Amygdala (tissue), 56 donors: ENCODE data around the gene LILRB1.
"Not testable (repeated sequence)": the region's sequence is repeated elsewhere in the genome, so short reads cannot be mapped to it uniquely, and the experiment has no call there.

Experiments
- DNase-seq, 56 donors: peaks; one replicate each; lab custom pipeline; 2025; lab: John Stamatoyannopoulos, UW

The LILRB1 gene

GRCh38 chr19:54624234-54624633, 6.0 kb upstream of the LILRB1 start:
- not testable (repeated sequence) for DNase-seq

- not testable (repeated sequence) for DNase-seq
Observed at GRCh38 chr19:54624934-54625730, 5.2 kb upstream of the LILRB1 start.

- no peak for DNase-seq
Observed at GRCh38 chr19:54626757-54627156, 3.5 kb upstream of the LILRB1 start.

GRCh38 chr19:54627912-54628311, 2.4 kb upstream of the LILRB1 start:
- DNase-seq = not testable (repeated sequence)

DNA sequence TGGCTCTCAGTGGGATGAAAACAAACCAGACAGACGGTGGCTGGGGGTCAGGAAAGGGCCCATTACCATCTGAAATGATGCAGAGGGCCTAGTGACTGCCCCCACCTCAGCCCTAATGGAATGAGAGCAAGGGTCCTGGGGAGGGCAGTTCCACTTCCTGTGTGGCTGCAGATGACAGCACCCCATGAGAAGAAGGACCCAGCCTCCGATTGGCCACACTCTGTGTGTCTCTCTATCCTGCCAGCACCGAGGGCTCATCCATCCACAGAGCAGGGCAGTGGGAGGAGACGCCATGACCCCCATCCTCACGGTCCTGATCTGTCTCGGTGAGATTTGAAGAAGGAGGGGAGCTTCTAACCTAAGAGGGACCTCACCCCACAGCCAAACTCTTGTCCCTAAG, 498 bp downstream of the LILRB1 start:
- no peak for DNase-seq

GRCh38 chr19:54631489-54632337, 1.4 kb downstream of the LILRB1 start:
- not testable (repeated sequence) for DNase-seq

GRCh38 chr19:54632517-54632916, 2.2 kb downstream of the LILRB1 start:
- not testable (repeated sequence) for DNase-seq

- no peak for DNase-seq
Observed at GRCh38 chr19:54633401-54633800, 3.1 kb downstream of the LILRB1 start.

DNA sequence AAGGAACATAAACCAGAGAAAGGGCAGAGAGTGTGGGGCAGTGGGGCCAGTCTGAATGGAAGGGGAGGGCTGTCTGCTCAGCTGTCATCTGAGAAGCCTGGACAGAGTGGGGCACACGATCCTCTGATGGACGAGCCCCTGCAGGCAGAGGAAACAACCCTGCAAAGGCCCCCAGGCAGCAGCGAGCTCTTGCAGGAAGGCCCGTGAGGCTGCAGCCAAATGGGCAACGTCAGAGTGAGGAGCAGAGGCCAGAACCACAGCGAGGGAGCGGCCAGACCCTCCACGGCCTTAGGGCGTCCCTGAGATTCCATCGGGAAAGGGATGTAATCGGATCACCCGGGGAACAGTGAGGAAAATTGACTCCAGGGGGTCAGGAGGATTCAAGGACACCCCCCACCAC, 5.8 kb downstream of the LILRB1 start:
- DNase-seq = not testable (repeated sequence)

DNA sequence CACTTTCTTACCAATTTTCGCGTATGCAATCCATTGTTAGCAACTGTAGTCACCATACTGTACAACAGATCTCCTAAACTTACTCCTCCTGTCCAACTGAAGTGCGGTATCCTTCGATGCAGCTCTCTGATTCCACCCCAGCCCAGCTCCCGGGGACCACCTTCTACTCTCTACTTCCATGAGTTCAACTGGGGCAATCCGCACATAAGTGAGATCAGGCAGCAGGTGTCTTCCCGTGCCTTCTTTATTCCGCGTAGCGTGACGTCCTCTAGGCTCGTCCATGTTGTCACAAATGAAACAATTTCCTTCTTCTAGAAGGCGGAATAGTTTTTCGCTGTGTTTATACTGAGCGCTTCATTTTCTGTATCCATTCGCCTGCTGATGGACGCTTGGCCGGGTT, 8.4 kb downstream of the LILRB1 start:
- DNase-seq = no peak

GRCh38 chr19:54642953-54643352, 12.7 kb downstream of the LILRB1 start:
- DNase-seq = not testable (repeated sequence)

DNA sequence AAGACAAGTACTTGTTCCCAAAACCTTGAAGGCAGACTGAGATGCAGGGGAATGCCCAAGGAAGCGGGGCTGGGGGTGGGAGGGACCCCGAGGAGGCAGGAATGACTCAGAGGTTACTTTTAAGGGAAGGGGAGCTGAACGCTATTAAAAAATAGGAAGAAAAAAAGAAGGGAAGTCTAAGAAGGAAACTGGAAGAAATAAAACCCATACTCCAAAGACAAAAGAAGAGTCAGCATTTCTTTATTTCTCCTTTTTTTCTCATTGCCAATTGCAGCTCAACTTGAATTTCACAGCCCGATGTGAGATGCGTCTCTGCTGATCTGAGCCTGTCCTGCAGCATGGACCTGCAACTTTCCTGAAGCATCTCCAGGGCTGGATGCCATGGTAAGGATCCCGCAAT, 13.3 kb downstream of the LILRB1 start:
- DNase-seq = not testable (repeated sequence)

DNA sequence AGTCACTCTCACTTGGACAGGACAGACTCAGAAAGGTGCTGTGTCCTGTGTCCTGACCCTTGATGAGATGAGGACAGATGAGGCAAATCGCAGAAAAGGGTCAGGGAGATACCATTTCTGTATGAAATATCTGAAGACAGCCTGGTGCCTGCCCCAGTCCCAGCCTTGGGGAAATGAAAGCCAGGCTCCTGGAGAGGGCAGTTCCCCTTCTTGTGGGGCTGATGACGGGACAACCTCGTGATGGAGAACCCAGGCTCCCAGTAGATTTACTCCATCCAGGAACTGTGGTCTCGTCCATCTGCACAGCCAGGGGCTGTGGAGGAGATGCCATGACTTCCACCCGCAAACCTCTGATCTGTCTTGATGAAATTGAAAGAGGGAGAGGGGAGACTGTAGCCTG, 13.8 kb downstream of the LILRB1 start:
- DNase-seq = peak in 12 of 56 donors; percentile 3 to 55 (median 12)

DNA sequence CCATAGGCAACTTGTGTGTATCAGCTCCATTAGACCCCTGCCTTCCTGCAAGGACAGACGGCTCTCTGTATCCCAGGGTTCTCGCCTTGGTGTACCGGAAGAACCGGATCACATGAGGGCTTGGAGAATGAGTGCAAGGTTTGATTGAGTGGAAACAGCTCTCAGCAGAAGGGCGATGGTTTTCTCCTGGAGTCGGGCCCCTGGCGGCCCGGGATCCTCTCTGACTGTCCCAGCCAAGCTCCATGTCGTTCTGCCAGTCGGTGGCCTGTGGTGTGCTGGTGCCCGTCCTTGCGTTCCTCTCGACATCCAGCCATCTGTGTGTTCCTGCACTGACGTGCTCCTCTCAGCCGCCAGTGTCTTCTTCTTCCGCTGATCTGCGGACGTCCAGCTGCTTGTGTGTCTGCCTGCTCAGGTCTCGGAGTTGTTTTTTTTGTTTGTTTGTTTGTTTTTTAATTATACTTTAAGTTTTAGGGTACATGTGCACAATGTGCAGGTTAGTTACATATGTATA, 16.1 kb downstream of the LILRB1 start:
- no peak for DNase-seq

DNA sequence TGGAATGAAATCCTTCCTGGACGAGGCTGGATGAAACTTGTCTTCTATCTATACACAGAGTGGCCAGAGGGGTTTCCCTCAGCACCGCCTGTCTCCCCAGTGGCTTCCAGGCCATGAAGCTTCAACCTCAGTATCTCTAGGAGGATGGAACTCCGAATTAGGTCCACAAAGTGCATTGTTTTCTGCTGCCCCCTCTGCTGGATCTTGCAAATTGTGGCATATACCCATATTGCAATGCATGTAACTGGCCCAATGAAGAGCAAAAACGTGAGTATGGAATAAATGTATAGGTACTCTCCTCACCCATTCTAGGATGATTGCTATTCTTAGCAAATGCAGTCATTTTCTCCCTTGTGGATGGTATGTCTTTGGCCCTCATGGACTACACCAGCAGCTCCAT, 17.8 kb downstream of the LILRB1 start:
- DNase-seq = no peak

- DNase-seq = no peak
Observed at GRCh38 chr19:54650108-54650655, 19.9 kb downstream of the LILRB1 start.

GRCh38 chr19:54653181-54653809, 23.0 kb downstream of the LILRB1 start:
- DNase-seq = no peak

DNA sequence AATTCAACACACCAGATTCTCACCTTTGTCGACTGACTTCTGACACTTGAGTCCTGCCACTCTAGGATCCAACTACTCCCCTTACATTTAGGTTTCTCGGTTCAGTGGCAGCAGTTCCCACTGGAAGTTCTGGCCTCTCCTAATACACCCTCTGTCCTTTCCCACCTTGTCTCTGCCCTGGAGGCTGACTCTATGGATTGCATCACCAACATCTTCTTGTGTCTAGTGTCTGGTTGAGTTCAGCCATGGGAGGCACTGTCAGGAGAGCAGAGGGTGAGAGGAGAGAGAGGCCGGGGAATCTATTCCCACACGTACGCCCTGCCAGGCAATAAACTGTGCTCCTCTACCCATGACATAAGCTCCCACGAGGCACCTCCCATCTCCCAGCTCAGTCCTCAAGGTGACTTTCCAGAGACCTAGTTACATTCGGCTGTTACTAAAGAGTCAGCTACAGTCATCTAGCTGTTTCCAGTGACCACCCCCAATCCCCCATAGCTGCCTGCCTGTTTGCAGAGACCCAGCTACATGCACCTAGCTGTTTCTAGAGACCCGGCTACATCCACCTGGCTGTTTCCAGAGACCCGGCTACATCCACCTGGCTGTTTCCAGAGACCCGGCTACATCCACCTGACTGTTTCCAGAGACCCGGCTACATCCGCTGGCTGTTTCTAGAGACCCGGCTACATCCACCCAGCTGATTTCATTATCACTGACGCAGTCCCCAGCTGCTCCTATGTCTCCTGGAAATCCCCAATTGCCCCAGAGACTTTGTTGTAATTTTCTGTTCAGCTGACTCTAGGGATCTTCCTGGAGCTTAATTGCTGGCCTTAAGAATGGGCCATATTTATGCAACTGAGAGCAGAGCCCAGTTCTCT, 24.4 kb downstream of the LILRB1 start:
- no peak for DNase-seq

DNA sequence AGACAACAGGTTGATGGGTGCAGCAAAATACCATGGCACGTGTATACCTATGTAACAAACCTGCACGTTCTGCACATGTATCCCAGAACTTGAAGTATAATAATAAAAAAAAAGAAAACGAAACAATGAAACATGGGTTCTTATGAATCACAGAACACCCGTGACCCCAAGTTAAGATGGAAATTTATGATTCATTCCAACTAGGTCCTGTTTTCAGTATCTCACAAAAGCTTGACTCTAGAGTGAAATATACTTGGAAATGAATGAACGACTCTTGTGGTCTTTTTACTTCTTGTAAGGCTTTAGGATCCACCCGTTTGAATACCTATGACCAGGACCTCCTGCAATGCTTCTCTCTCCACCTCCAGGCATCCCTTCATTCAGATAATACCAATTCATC, 29.0 kb downstream of the LILRB1 start:
- no peak for DNase-seq

GRCh38 chr19:54660306-54660705, 30.0 kb downstream of the LILRB1 start:
- no peak for DNase-seq
